GM10266 (cell line): ENCODE data around the gene LRRC41.
"Not testable (repeated sequence)": the region's sequence is repeated elsewhere in the genome, so short reads cannot be mapped to it uniquely, and the experiment has no call there.

Experiments
- DNase-seq: peaks from one replicate; pipeline ENCODE4 v3.0.0; 2012; ENCODE audit errors: extremely low spot score
- TF ChIP-seq, protein P1 (sequence below): IDR thresholded peaks from 2 replicates; pipeline ENCODE4 v1.5.1; 2012; ENCODE audit warnings: mild to moderate bottlenecking, low read depth; ENCODE audit not compliant: control insufficient read depth, insufficient read depth; ENCODE audit errors: missing control alignments

LRRC41 gene

DNA sequence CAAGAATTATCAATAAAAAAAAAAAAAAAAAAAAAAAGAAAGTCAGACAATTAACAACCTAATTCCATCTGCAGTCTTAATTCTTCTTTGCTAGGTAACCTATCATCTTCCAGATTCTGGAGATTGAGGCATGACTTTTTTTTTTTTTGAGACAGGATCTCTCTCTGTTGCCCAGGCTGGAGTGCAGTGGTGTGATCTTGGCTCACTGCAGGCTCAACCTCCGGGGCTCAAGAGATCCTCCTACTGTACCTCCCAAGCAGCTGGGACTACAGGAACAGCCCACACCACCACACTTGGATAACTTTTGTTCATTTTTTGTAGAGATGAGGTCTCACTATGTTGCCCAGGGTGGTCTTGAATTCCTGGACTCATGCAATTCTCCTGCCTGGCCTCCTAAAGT lies 60.5 kb downstream of the LRRC41 start:
- DNase-seq = no peak

GRCh38 chr1:46241733-46242132 lies 61.7 kb downstream of the LRRC41 start:
- not testable (repeated sequence) for DNase-seq

More for the DNA sequence above, 60.5 kb downstream of the LRRC41 start:
- TF ChIP-seq, protein P1, sequence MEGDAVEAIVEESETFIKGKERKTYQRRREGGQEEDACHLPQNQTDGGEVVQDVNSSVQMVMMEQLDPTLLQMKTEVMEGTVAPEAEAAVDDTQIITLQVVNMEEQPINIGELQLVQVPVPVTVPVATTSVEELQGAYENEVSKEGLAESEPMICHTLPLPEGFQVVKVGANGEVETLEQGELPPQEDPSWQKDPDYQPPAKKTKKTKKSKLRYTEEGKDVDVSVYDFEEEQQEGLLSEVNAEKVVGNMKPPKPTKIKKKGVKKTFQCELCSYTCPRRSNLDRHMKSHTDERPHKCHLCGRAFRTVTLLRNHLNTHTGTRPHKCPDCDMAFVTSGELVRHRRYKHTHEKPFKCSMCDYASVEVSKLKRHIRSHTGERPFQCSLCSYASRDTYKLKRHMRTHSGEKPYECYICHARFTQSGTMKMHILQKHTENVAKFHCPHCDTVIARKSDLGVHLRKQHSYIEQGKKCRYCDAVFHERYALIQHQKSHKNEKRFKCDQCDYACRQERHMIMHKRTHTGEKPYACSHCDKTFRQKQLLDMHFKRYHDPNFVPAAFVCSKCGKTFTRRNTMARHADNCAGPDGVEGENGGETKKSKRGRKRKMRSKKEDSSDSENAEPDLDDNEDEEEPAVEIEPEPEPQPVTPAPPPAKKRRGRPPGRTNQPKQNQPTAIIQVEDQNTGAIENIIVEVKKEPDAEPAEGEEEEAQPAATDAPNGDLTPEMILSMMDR = no peak

- DNase-seq = not testable (repeated sequence)
These were observed 64.6 kb downstream of the LRRC41 start for GRCh38 chr1:46238865-46239264.

DNA sequence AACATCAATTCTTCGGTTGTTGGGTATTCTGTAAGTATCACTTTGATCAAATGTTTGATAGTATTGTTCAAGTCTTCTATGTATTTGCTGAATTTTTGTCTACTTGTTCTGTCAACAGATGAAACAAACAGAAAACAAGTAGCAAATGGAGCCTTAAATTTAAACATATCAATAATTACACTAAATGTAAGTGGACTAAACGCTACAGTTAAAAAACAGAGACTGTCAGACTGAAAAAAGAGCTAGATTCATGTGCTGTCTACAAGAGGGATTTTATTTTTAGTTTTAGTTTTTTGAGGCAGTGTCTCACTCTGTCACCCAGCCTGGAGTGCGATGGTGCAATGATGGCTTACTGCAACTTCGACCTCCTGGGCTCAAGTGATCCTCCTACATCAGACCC lies 66.5 kb downstream of the LRRC41 start:
- TF ChIP-seq, protein P1 = no peak

GRCh38 chr1:46231231-46231630 lies 72.2 kb downstream of the LRRC41 start:
- not testable (repeated sequence) for DNase-seq

More for the DNA sequence above, 66.5 kb downstream of the LRRC41 start:
- DNase-seq = no peak
